ENCODE data around the gene TNFSF4.

- TF ChIP-seq CTCF (conservative IDR thresholded peaks at IDR 0.05; ENCODE audit: low read depth, low read length) (no peak), RCOR1 (IDR thresholded peaks at IDR 0.05; ENCODE audit: insufficient replicate concordance, low read length) (no peak), RFX5 (IDR thresholded peaks at IDR 0.05; ENCODE audit: low read depth, low read length) (no peak), MXI1 (IDR thresholded peaks at IDR 0.05; ENCODE audit: borderline replicate concordance, low read depth, low read length) (no peak), BHLHE40 (IDR thresholded peaks at IDR 0.05; ENCODE audit: low read depth, low read length) (no peak), MAZ (IDR thresholded peaks at IDR 0.05; ENCODE audit: borderline replicate concordance, low read depth, low read length) (no peak), RAD21 (IDR thresholded peaks at IDR 0.05; ENCODE audit: low read length) (no peak), CHD1 (IDR thresholded peaks at IDR 0.05; ENCODE audit: low read depth, low read length) (no peak), POLR2A (IDR thresholded peaks at IDR 0.05; ENCODE audit: low read depth, low read length) (no peak), FOS (IDR thresholded peaks at IDR 0.05; ENCODE audit: low read depth, low read length) (no peak), USF2 (IDR thresholded peaks at IDR 0.05; ENCODE audit: low read depth, low read length) (no peak)
Measured at GRCh38 chr1:173150795-173151194, 56.3 kb downstream of the TNFSF4 start.
